Stimulated activated naive CD4-positive, alpha-beta T cell treated with Interleukin-2 at 50 U/mL for 16 hours (primary cell): ENCODE results near the gene CFAP99.
"Not testable (repeated sequence)": the region's sequence is repeated elsewhere in the genome, so short reads cannot be mapped to it uniquely, and the experiment has no call there.

Source experiments
- DNase-seq: peaks from one replicate; lab custom pipeline; 2025; lab: John Stamatoyannopoulos, UW

Gene CFAP99

DNA sequence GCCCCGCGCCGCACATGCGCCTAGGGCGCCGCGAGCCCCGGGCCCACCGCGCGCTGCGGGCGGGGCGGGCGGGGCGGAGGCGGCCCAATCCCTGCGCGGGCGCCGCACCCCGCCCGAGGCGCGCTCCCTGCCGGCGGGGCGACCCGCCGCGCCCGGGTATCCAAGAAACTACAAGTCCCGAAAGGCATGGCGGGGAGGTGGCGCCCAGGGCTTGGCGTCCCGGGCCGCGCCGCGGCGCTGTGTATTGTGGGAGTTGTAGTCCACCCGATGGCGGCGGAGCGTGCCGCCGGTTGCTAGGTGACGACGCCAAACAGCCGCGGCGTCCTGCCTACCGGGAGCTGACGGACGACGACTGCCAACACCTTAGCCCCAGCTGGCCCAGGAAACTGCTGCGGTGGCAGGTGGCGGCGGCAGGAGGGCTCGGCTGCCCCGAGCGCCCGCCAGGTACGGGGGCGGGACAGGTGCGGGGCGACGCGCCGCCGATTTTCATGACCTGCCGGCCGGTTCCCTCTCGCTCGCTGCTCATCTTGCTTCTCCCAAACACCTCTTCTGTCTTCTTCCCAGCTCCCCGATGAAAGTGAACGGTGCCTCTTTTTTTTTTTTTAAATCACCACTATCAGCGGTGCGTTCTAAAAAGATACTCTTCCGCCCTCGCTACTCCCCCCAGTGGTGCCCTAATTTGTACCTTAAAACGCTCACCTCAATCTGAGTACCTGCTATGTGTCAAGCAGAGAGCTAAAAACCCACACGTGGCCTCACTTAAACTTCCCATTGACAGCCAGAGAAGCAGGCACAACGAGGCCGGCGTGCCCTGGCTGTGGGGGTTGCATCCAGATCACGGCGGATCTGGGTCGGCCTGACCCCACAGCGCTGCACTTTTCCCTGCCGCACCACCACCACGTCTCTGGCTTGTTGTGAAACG lies at the start of gene CFAP99:
TSS of gene CFAP99 (plus strand) at position 306 of the 922 bp plus-strand sequence.
- peak; percentile 96 for DNase-seq

DNA sequence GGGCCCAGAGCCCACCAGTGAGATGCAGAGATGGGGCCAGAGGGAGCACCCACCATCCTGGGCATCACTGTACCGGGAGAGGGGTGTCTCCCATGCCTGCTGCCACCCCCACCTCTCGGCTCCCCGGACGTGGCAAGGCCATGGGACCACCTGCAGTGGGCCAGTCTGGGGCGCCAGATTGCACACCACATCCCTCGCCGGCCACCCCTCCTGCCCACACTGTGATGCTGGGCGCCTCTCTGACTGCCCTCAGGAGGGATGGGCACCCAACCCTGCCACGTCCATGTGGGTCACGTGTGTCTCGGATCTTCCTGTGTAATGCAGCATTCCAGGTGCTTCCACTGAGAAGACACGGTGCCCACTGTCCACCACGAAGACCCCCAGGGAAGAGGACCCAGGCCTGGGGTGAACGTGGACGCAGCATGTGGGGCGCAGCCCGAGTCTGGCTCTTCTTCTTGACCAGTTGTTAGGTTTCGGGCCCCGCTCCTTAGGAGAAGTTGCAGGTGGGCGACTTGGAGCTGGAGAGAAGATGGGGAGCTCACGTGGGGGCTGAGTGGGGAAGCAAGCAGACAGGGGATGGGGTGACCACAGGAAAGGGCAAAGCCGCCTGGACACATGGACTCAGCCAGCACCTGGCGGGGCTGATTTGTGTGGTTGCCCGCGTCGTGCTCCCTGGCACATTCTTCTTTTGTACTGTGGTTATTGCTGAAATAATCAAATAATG lies 48.0 kb upstream of the CFAP99 start:
- DNase-seq, result no peak

DNA sequence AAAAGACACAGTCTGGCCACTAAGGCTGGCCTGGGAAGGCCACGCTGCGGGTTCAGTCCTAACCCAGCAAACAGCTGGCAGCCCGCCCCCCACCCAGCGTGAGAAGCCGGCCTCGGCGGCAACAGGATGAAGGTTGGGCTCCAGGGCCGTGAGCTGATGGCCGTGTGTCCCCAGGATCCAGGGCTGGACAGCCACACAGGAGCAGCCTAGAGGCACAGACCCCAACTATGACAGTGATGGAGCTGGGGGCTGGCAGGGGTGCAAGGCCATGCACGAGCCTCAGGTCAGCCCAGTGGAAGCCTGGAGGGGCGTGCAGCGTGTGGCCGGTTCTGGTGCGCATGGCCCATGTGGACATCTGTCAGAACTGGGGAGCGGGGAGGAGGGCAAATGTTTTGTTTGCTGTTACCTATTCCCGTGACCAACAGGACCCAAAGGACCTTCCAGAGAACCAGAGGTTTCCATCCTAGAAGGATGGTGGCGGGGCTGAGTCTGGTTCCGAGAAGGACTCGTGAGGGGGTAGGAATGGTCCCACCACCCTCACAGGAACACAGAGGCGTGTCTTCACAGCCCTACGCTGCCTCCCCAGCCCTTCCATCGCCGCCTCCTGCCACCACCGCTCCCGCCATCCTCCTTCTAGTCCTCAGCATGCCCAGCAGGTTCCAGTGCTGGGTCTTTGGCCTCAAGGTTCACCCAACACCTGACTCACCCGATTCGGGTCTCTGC lies 46.8 kb upstream of the CFAP99 start:
- DNase-seq, result no peak

DNA sequence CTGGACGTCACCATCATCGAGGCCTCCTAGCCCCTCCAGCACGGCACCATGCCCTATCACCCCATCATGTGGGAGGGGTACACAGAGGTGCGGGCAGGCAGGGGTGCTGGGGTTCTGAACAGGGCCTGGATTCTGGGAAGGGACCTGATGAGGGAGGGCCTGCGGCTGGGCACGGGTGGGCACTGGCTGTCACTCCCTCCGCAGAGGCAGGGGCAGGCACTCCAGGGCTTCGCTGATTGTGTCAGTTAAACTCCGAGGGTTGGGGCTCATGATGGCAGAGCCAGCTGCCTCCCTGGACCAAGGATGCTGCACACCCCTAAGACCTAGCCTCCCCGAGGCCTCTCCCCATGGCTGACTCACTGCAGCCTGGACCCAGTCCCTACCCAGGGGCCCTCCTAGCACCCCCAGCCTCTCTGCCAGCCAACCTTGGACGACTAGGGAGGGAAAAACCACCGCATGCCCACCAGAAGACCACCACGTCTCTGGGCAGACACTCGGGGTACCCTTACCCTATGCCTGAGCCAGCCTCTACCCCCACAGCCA lies 46.2 kb upstream of the CFAP99 start:
- DNase-seq, result no peak

DNA sequence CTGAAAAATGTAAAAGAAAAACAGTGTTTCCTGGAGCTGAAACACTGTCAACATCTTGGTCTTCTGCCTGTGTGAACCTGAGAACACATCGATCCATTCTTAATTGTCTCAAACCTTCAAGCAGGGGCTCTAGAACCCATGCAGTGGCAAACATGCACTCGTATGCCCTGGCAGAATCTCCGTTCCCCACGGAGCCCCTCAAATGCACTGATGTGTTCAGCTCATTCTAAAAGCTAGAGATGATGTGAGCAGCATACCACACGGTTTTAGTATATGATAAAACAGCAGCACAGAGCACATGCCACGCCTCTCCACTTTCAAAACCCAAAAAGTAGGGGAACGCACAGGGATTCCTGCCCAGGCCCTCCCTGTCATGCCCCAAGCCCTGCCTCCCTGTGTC lies 45.2 kb upstream of the CFAP99 start:
- no peak for DNase-seq

DNA sequence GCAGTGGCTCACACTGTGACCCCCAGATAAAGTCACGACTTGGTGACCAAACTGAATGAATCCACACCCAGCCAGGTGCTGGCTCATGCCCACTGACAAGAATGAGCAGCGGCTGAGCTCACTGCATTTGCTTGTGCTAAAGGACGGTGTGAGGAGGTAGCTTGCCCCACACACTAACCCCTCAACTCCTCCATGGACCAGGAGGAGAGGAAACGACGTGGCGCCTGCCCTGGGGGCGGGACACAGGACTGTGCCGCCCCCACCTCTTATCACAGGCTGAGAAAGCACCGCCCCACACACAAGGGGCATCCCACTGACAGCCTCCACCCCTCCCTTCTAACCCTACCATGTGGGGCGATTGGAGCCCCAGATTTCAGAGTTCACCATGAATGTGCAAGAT lies 43.3 kb upstream of the CFAP99 start:
- no peak for DNase-seq

DNA sequence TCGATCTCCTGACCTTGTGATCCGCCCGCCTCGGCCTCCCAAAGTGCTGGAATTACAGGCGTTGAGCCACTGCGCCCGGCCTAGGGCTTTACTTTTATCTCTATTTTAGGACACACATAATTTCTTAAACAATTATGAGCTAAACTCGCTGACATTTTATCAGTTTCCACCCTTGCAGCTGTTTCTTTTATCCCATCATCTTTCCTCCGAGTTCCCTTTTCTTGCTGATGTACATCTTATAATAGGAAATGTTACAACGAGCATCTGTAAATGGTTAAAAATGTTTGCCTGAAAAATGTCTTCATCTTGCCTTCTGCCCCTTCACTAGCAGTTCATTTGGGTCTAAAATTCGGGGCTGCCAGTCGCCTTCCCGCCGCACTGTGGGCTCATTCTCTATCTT lies 41.5 kb upstream of the CFAP99 start:
- DNase-seq, result no peak

DNA sequence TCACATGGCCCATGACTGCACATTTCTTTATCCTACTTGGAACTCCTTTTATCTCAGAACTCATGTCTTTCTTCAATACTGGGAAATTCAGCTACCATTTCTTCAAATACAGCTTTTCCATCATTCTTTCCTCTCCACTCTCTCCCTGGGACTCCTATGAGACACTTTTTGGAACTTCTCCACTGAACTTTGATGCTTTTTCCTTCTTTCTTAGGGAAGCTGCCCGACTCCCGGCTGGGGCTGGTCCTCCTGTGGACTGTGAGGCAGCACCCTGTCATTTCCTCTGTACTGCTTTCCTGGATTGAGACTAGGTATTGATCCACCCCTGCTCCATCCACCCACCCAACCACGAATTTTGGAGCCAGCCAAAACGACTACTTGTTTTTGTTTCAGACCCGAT lies 40.4 kb upstream of the CFAP99 start:
- DNase-seq, result no peak

DNA sequence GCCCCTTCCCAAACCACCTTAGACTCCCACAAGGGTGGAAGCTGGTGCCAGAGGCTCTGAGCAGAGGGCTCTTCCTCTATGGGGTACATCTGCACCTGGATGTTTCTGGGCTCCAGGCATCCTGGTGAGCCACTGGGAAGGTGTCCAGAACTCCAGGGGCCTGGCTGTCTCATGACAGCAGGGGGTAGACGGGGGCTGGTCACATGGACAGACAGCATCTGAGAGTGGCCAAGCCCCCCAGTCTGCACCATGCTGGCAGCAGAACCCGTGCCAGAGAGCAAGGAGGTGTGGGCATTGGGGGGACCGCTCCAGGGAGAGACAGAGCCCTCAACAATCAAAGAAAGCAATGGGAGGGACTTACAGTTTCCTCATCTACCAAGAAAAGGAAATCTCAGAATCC lies 39.9 kb upstream of the CFAP99 start:
- no peak for DNase-seq

DNA sequence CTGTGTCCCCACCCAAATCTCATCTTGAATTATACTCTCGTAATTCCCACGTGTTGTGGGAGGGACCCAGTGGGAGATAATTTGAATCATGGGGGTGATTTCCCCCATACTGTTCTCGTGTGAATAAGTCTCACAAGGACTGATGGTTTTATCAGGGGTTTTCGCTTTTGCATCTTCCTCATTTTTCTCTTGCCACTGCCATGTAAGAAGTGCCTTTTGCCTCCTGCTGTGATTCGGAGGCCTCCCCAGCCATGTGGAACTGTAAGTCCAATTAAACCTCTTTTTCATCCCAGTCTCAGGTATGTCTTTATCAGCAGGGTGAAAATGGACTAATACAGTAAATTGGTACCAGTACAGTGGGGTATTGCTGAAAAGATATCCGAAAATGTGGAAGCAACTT lies 38.2 kb upstream of the CFAP99 start:
- DNase-seq, result not testable (repeated sequence)

DNA sequence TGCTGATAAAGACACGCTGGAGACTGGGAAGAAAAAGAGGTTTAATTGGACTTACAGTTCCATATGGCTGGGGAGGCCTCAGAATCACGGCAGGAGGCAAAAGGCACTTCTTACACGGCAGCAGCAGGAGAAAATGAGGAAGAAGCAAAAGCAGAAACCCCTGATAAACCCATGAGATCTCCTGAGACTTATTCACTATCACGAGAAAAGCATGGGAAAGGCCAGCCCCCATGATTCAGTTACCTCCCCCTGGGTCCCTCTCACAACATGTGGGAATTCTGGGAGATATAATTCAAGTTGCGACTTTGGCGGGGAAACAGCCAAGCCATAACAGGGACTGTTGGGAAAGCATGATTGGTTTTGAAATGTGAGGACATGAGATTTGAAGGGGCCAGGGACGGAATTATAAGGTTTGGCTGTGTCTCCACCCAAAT lies 36.0 kb upstream of the CFAP99 start:
- not testable (repeated sequence) for DNase-seq

DNA sequence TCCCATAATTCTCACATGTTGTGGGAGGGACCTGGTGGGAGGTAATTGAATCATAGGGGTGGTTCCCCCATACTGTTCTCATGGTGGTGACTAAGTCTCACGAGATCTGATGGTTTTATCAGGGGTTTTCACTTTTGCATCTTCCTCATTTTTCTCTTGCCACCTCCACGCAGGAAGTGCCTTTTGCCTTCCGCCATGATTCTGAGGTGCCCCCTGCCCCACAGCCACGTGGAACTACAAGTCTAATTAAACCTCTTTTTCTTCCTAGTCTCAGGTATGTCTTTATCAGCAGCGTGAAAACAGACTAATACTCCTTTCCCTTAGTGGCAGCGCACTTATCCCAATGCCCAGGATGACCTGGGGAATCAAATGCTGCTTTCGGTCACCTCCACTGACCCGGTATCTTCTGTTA lies 35.5 kb upstream of the CFAP99 start:
- not testable (repeated sequence) for DNase-seq

DNA sequence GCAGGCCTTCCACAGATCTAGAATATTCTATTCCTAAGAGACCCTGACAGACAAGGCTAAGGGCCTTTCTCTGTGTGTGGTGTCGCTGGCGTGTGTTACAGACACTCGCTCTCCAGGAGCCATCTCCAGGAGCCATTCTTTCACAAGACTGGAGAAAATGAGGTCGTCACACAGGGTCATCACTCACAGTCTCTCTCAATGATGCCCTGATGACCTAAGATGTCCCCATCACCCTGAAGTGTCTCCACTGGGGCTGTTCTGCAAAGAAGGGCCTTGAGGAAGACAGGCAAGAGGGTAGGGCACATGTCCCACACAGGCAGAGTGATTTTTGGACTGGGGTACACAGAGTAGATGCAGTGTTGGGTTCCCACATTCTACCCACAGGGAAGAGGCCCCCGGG lies 35.0 kb upstream of the CFAP99 start:
- no peak for DNase-seq

DNA sequence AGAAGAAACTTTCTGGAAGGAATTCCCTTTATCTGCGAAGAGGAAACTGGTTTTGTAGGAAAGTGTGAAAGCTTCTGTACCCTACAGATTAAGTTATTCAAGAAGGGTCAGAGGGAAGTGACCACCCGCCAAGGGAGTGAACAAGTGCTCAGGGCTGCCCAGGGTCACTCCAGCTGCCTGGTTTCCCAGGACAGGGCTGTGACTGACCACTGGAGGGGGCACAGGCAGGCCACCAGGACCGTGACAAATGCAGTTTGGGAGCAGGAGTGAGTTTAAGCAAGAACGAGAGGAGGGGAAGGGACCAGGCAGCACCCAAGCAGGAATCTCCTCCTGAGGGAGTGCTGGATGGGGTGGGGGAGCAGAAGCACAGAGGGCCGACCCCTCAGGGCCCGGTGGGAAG lies 34.5 kb upstream of the CFAP99 start:
- no peak for DNase-seq

DNA sequence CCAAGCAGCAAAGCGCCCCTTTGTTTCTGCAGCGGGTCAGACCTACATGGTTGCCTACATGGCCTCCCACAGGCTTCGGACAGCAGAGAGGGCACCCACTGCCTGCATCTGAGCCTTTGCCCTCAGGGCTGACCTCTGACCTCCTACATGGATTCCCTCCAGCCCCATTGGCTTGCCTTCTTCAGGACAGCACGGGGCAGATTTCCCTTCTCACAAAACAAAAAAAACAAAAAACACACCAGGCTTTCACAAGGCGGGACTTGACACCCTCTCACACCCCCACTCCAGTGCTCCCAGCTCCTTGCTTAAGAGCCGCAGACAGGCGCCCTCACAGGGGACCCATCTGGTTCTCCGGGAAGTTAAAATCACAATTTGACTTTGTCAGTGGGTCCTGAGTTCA lies 33.2 kb upstream of the CFAP99 start:
- DNase-seq, result no peak

DNA sequence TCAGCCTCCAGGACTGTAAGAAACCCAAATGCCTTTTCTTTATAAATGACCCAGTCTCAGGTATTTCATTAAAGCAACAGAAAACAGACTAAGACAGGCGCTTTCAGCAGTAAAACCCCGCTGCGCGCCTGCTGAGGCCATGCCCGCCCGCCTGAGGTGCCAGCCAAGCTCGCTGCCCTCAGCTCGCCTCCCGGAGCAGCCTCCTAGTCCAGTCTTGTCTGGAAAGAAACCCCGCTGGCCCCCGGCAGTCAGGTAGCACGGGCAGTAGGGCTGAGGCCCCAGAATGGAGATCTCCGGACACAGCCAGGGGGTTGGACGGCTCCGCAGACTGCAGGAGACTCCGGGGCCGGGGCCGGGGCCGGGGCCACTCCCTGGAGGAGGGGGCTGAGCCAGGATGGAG lies 32.0 kb upstream of the CFAP99 start:
- no peak for DNase-seq

DNA sequence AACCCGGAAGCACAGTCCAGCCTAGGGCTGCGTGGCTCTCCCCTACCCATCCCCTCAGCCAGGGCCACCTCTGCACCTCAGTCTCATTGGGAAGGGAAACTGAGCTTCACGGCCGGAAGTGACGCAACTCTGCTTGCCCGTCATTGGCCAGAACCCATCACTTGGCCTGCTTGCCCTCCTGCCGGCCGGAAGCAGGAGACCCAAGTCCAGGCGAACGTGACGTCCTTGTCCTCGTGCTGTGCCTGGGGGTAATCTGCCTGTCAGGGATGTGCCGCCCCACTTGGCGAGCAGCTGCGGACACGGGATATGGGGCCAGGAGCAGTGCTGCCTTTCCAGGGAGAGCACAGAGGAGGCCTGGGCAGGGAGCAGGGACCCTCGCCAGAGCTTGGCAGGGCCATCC lies 31.5 kb upstream of the CFAP99 start:
- no peak for DNase-seq

DNA sequence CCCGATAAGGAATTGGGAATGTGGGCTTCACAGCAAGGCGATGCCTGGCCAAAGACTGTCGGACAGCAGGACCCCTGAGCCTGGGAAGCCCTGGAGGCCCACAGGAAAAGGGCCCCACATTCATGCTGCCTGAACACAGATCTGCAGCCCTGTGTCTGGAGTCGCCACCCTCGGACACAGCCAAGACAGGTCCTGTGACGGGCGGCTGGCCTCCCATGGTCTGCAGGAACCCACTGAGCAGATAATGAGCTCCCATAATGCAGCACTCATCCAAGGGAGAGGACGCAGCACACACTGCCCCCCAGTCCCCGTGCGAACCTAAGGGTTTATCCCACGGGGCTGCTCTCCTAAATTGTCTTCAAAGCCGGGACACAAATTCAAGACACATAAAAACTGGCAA lies 30.9 kb upstream of the CFAP99 start:
- no peak for DNase-seq

DNA sequence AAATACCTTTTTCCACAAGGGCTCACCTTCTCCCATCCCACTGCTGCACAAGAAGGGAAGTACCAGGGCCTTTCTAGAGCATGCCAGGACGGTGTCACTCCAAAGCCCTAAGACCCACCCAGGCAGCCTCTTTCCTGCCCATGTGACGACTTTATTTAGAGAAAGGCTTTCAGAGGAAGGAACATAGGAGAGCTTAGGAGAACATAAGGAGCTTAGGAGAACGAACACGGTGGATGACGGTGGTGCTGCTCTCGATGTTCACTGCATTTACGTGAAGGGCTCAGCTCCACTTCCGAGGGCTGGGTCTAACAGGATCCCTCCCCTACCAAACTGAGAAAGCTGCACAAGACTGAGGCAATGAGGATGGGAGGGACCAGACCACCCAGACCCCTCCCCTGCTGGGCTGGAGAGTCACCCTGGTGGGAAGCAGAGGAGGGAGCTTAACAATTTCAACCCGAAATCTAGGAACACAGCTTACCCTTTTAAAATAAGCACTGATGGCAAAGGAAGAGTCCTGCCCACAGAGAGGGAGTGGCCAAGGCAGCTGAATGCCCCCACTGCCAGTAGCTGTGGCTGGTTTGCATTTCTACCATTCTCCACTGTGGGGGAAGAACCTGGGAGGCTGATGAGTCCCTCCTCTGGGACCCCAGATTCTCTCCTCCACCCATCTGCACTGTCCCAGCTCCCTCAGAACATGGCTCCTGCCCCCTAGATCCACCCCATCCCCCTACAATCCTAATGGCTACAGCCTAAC lies 30.1 kb upstream of the CFAP99 start:
- no peak for DNase-seq

DNA sequence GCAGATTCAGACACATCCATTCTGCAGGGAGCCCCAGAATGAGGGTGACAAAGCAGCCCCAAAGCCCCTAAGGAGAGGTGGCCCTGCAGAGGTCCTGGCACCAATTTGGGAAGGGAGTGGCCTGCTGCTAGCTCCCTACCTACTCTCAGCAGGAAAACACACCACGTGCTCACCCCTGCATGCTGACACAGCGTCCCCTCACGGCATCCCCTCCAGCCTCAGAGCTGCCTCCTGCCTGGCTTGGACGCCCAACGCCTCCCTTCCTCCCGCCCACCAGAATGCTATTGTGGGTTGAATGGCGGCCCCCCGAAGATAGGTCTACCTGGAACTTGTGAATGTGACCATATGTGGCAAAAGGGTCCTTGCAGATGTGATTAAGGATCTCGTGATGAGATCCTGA lies 29.1 kb upstream of the CFAP99 start:
- no peak for DNase-seq

DNA sequence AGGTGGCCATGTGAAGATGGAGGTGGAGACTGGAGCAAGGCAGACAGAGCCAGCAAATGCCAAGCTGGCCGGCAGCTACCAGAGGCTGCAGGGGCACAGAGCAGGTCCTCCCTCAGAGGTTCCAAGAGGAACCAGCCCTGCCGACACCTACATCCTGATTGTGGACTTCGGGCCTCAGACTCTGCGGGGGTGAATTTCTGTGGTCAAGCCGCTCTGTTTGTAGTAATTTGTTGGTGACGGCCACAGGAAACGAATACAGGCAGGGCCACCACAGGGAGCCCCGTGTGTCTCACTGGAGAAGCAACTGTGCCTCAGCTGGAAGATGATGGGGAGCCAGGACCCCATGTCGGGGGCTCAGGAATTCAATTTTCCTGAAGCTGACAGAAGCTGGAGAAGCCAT lies 28.6 kb upstream of the CFAP99 start:
- no peak for DNase-seq
